Measurements from ENCODE around the gene GPR137. TPM values are rescaled to one million over a fixed set of nuclear protein-coding genes. Genes with fewer than 3 reads are reported as not detected.

GPR137 gene
- total RNA-seq, 1 experiment from 2014 or later = 24.4 TPM

DNA sequence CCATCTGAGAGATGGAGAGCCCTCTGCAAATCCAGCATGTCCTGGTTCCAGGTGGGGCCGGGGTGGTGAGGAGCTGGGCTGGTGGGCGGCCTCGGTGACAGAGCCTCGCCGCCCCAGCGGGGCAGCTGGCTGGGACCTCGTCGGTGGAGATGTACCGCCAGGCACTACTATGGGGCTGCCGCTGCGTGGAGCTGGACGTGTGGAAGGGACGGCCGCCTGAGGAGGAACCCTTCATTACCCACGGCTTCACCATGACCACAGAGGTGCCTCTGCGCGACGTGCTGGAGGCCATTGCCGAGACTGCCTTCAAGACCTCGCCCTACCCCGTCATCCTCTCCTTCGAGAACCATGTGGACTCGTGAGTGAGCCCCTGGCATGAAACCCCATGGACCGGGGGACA, 27.3 kb upstream of the GPR137 start:
- no peaks in the 10 kb centered on the region for H4K20me1 ChIP-seq (ENCODE audit: insufficient read depth)
- H3K36me3 ChIP-seq (ENCODE audit: control insufficient read depth in 1 of 2, insufficient read depth in 2 of 2, low read length in 2 of 2) = peaks cover 27 to 60% of the 10 kb centered on the region in 2 experiments; a peak in 3 of 4 replicates
- ChIA-PET POLR2A (interaction anchor here (1.2 kb wide), 1 partner anchor 10 kb away, joined by 3 read pairs; no protein-coding TSS in a partner anchor), CTCF (interaction anchor here (1.1 kb wide), 1 partner anchor 9 kb away, joined by 3 read pairs; no protein-coding TSS in a partner anchor), RAD21 (ENCODE audit: low non-redundant PET in 1 of 2, low total read pairs in 2 of 2, uncharacterized antibody in 2 of 2, unreplicated experiment in 2 of 2) (no interaction called here)
- DNase-seq (ENCODE audit: low read depth, low spot score) = no peak
- no peak overlapping the region for H3K27ac ChIP-seq (ENCODE audit: low read depth, low read length)
- peaks cover 21% of the 10 kb centered on the region for H3K79me2 ChIP-seq (ENCODE audit: insufficient read depth, low read length)
- intact Hi-C loops (cut with micrococcal nuclease) = no loop called here
- H2AFZ ChIP-seq (ENCODE audit: low read depth, low read length, poor library complexity, severe bottlenecking) = no peak overlapping the region
- BruUV-seq (replicated peaks) = no TSS peak
- ATAC-seq = no peak
- H3K9me2 ChIP-seq (ENCODE audit: insufficient read depth) = no peaks in the 10 kb centered on the region
- H3K4me3 ChIP-seq (replicated peaks in 1 of 2; ENCODE audit: low read depth in 1 of 2, low read length in 2 of 2) = no peak overlapping the region
- no peak overlapping the region for H3K4me2 ChIP-seq (ENCODE audit: low read length)
- no peak overlapping the region for H3K9ac ChIP-seq (ENCODE audit: low read length)
- H3K27me3 ChIP-seq (ENCODE audit: insufficient read depth, low read length) = no peaks in the 10 kb centered on the region
- peaks cover 5 to 15% of the 10 kb centered on the region in 2 experiments; a peak in 3 of 4 replicates for H3K4me1 ChIP-seq (ENCODE audit: control insufficient read depth in 1 of 2, insufficient read depth in 2 of 2, low read length in 2 of 2)
- TF ChIP-seq, protein P1, sequence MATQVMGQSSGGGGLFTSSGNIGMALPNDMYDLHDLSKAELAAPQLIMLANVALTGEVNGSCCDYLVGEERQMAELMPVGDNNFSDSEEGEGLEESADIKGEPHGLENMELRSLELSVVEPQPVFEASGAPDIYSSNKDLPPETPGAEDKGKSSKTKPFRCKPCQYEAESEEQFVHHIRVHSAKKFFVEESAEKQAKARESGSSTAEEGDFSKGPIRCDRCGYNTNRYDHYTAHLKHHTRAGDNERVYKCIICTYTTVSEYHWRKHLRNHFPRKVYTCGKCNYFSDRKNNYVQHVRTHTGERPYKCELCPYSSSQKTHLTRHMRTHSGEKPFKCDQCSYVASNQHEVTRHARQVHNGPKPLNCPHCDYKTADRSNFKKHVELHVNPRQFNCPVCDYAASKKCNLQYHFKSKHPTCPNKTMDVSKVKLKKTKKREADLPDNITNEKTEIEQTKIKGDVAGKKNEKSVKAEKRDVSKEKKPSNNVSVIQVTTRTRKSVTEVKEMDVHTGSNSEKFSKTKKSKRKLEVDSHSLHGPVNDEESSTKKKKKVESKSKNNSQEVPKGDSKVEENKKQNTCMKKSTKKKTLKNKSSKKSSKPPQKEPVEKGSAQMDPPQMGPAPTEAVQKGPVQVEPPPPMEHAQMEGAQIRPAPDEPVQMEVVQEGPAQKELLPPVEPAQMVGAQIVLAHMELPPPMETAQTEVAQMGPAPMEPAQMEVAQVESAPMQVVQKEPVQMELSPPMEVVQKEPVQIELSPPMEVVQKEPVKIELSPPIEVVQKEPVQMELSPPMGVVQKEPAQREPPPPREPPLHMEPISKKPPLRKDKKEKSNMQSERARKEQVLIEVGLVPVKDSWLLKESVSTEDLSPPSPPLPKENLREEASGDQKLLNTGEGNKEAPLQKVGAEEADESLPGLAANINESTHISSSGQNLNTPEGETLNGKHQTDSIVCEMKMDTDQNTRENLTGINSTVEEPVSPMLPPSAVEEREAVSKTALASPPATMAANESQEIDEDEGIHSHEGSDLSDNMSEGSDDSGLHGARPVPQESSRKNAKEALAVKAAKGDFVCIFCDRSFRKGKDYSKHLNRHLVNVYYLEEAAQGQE (IDR thresholded peaks at IDR 0.05; ENCODE audit: low read depth) = no peak
- TF ChIP-seq RAD21 (IDR thresholded peaks at IDR 0.05; ENCODE audit: low read depth) (no peak), ZNF274 (IDR thresholded peaks at IDR 0.05; ENCODE audit: low read depth, low read length) (no peak), YY1 (IDR thresholded peaks at IDR 0.05; ENCODE audit: extremely low read depth, insufficient replicate concordance, low read depth, low read length) (no peak), ZFX (IDR thresholded peaks at IDR 0.05) (no peak), ATF3 (IDR thresholded peaks at IDR 0.05) (no peak), EGR1 (IDR thresholded peaks at IDR 0.05; ENCODE audit: low read depth) (no peak), ZBTB33 (IDR thresholded peaks at IDR 0.05; ENCODE audit: extremely low read depth, insufficient replicate concordance, low read length) (no peak), ELF1 (IDR thresholded peaks at IDR 0.05; ENCODE audit: borderline replicate concordance, low read depth) (no peak), CEBPB (IDR thresholded peaks at IDR 0.05; ENCODE audit: low read depth) (no peak), TCF7L2 (IDR thresholded peaks at IDR 0.05; ENCODE audit: borderline replicate concordance, extremely low read depth, insufficient read depth, insufficient read length) (no peak), CBX3 (IDR thresholded peaks at IDR 0.05; ENCODE audit: low read depth) (no peak), EZH2 (IDR thresholded peaks at IDR 0.05) (no peak), FOSL1 (IDR thresholded peaks at IDR 0.05; ENCODE audit: low read depth) (no peak), JUND (IDR thresholded peaks at IDR 0.05) (no peak), SIN3A (IDR thresholded peaks at IDR 0.05; ENCODE audit: low read depth) (no peak), EZH2phosphoT487 (IDR thresholded peaks at IDR 0.05; ENCODE audit: borderline replicate concordance) (no peak), POLR2AphosphoS5 (IDR thresholded peaks at IDR 0.05; ENCODE audit: low read depth, low read length) (no peak)
- TF ChIP-seq, protein P2, sequence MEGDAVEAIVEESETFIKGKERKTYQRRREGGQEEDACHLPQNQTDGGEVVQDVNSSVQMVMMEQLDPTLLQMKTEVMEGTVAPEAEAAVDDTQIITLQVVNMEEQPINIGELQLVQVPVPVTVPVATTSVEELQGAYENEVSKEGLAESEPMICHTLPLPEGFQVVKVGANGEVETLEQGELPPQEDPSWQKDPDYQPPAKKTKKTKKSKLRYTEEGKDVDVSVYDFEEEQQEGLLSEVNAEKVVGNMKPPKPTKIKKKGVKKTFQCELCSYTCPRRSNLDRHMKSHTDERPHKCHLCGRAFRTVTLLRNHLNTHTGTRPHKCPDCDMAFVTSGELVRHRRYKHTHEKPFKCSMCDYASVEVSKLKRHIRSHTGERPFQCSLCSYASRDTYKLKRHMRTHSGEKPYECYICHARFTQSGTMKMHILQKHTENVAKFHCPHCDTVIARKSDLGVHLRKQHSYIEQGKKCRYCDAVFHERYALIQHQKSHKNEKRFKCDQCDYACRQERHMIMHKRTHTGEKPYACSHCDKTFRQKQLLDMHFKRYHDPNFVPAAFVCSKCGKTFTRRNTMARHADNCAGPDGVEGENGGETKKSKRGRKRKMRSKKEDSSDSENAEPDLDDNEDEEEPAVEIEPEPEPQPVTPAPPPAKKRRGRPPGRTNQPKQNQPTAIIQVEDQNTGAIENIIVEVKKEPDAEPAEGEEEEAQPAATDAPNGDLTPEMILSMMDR (IDR thresholded peaks at IDR 0.05 in 2 of 3, conservative IDR thresholded peaks at IDR 0.05 in 1 of 3; ENCODE audit: borderline replicate concordance in 1 of 3, insufficient read depth in 1 of 3, low read depth in 2 of 3, low read length in 2 of 3) = no peak
- no peaks in the 10 kb centered on the region for H3K9me3 ChIP-seq (ENCODE audit: control insufficient read depth in 1 of 2, insufficient read depth in 1 of 2, low read depth in 1 of 2, low read length in 2 of 2)

Data from HCT116 (cell line).